B cell (primary cell): ENCODE data around the gene DCUN1D2. TPM values are rescaled to one million over a fixed set of nuclear protein-coding genes. Genes with fewer than 3 reads are reported as not detected.
A peak's percentile ranks its signal among the peaks of the same experiment; 100 is the strongest.

Experiments used
- ATAC-seq: fragments of 200-7000 bp; cut with Tn5 transposase; one replicate; pipeline ENCODE4 v1.10.0; 2021; ENCODE audit warnings: low read depth, mild to moderate bottlenecking, moderate number of reproducible peaks, moderate library complexity
- CTCF ChIA-PET: fragments of 350-600 bp; sonication (Branson Sonifier 250); formaldehyde crosslinking; loops from one replicate; lab custom pipeline; 2021; ENCODE audit warnings: antibody characterized with exemption, inconsistent platforms; lab: Charles Lee
- POLR2A ChIA-PET: fragments of 350-600 bp; sonication (Branson Sonifier 250); formaldehyde crosslinking; loops from one replicate; lab custom pipeline; 2021; ENCODE audit warnings: antibody characterized with exemption; lab: Charles Lee
- DNase-seq: peaks from one replicate; pipeline ENCODE4 v3.0.0; 2013
- H2AFZ ChIP-seq: 2 replicates; pipeline ENCODE4 v1.6.1; 2012; ENCODE audit warnings: mild to moderate bottlenecking, low read depth, low read length; ENCODE audit not compliant: insufficient read depth, poor library complexity, severe bottlenecking
- H3K27ac ChIP-seq, 2 donors: 1 replicate in 1 of 2; 2 replicates in 1 of 2; pipeline ENCODE4 v1.5.1; 2012 to 2013; ENCODE audit warnings: low read length in 2 of 2, mild to moderate bottlenecking in 2 of 2, moderate library complexity in 1 of 2
- H3K27me3 ChIP-seq, 4 experiments: fragments of 200-600 bp in 1 of 4; sonication (generic) in 1 of 4; replicated peaks in 1 of 4; 1 replicate in 2 of 4; 2 replicates in 2 of 4; pipeline versions ENCODE4 v1.6.1 to v1.7.0; 2013 to 2016; ENCODE audit warnings: low read length in 3 of 4, mild to moderate bottlenecking in 2 of 4, mixed read lengths in 1 of 4, moderate library complexity in 1 of 4; ENCODE audit not compliant: insufficient read depth in 4 of 4, control insufficient read depth in 3 of 4; ENCODE audit errors: control extremely low read depth in 1 of 4
- H3K36me3 ChIP-seq, 2 experiments: replicated peaks in 1 of 2; 1 replicate in 1 of 2; 2 replicates in 1 of 2; pipeline versions ENCODE4 v1.6.1 to v1.7.1; 2013; ENCODE audit warnings: low read length in 1 of 2; ENCODE audit not compliant: insufficient read depth in 2 of 2, control insufficient read depth in 1 of 2; ENCODE audit errors: control extremely low read depth in 1 of 2, extremely low read depth in 1 of 2
- H3K4me1 ChIP-seq, 2 donors: fragments of 200-600 bp in 1 of 2; sonication (generic) in 1 of 2; 1 replicate in 1 of 2; 2 replicates in 1 of 2; pipeline versions ENCODE4 v1.5.1 to v1.6.1; 2013 to 2017; ENCODE audit warnings: low read length in 2 of 2; ENCODE audit not compliant: control insufficient read depth in 2 of 2, insufficient read depth in 2 of 2
- H3K4me2 ChIP-seq: replicated peaks from 2 replicates; pipeline ENCODE3; 2012; ENCODE audit warnings: mild to moderate bottlenecking, low read depth, low read length; ENCODE audit not compliant: poor library complexity, severe bottlenecking
- H3K4me3 ChIP-seq, 5 experiments: fragments of 200-600 bp in 1 of 5; sonication (generic) in 1 of 5; 1 replicate in 3 of 5; 2 replicates in 2 of 5; pipeline versions ENCODE4 v1.5.1 to v1.7.0; 2011 to 2016; ENCODE audit warnings: low read length in 4 of 5, mild to moderate bottlenecking in 4 of 5, low read depth in 2 of 5, control low read depth in 1 of 5, moderate library complexity in 1 of 5; ENCODE audit not compliant: insufficient read depth in 1 of 5; ENCODE audit errors: control extremely low read depth in 1 of 5, extremely low read depth in 1 of 5
- H3K79me2 ChIP-seq: fragments of 200-600 bp; sonication (generic); one replicate; pipeline ENCODE4 v1.6.0; 2016; ENCODE audit warnings: low read length; ENCODE audit not compliant: control insufficient read depth, insufficient read depth
- H3K9ac ChIP-seq: fragments of 200-600 bp; sonication (generic); 2 replicates; pipeline ENCODE4 v1.6.1; 2017; ENCODE audit warnings: mild to moderate bottlenecking, low read length, moderate library complexity
- H3K9me3 ChIP-seq, 3 donors: one replicate each; pipeline versions ENCODE4 v1.6.1 to v1.7.1; 2013; ENCODE audit warnings: low read length in 2 of 3; ENCODE audit not compliant: control insufficient read depth in 2 of 3, insufficient read depth in 1 of 3; ENCODE audit errors: control extremely low read depth in 1 of 3
- H4K20me1 ChIP-seq: 2 replicates; pipeline ENCODE4 v1.6.0; 2012; ENCODE audit warnings: mild to moderate bottlenecking, low read length; ENCODE audit not compliant: insufficient read depth, control insufficient read depth, poor library complexity, severe bottlenecking
- H3K27ac Mint-ChIP-seq: one replicate; pipeline ENCODE4 v1.8.0; 2021; ENCODE audit warnings: mixed read lengths
- H3K27me3 Mint-ChIP-seq: one replicate; pipeline ENCODE4 v1.8.0; 2021; ENCODE audit warnings: mixed read lengths
- H3K4me1 Mint-ChIP-seq: one replicate; pipeline ENCODE4 v1.8.0; 2021; ENCODE audit warnings: mixed read lengths
- H3K4me3 Mint-ChIP-seq: one replicate; pipeline ENCODE4 v1.8.0; 2021; ENCODE audit warnings: mixed read lengths
- H3K9me3 Mint-ChIP-seq: one replicate; pipeline ENCODE4 v1.8.0; 2022; ENCODE audit warnings: mixed read lengths; ENCODE audit not compliant: insufficient read depth
- CTCF ChIP-seq: fragments of 200-600 bp; IDR thresholded peaks from one replicate; pipeline ENCODE4 v1.8.0; 2022; ENCODE audit warnings: antibody characterized with exemption, mild to moderate bottlenecking
- EZH2 ChIP-seq: IDR thresholded peaks from 2 replicates; pipeline ENCODE4 v1.6.1; 2012; ENCODE audit warnings: borderline replicate concordance, low read depth, mild to moderate bottlenecking, moderate library complexity, low read length; ENCODE audit not compliant: insufficient read depth, poor library complexity, severe bottlenecking
- WGBS: methylation state at CpG from one replicate; pipeline ENCODE4 v1.1.5; 2013; ENCODE audit warnings: missing lambda C conversion rate; ENCODE audit not compliant: insufficient coverage; 5-methylcytosine and 5-hydroxymethylcytosine counted together
- intact Hi-C: fragments of 100-400 bp; cut with micrococcal nuclease; formaldehyde crosslinking; loops from one replicate; pipeline ENCODE4 v1.10.0; 2022
- polyA plus RNA-seq: library from polyadenylated mRNA; depleted of rRNA; stranded (reverse); fragments of >200 nt; gene quantifications from 2 replicates; pipeline ENCODE4 v1.2.3, GENCODE V29; 2012
- total RNA-seq, 2 donors: library from RNA; stranded (reverse); fragments of 120-200 nt in 1 of 2; gene quantifications; 1 replicate in 1 of 2; 2 replicates in 1 of 2; pipeline versions ENCODE4 v1.2.3 to v1.2.4, GENCODE V29; 2013 to 2022

DCUN1D2 gene
- total and polyA plus RNA-seq, 2 donors (not counting 1 experiment from before 2014, with no cell fraction given), result 15.3 to 41.3 TPM

GRCh38 chr13:113489549-113490495, 689 bp downstream of the DCUN1D2 start:
- H3K4me3 ChIP-seq, result peak overlapping the region; percentile 53 to 82 (median 68)
- Mint-ChIP-seq H3K27ac (peak overlapping the region; percentile 88), H3K27me3 (no peaks in the 10 kb centered on the region), H3K9me3 (no peaks in the 10 kb centered on the region), H3K4me1 (peaks cover 53% of the 10 kb centered on the region), H3K4me3 (peak overlapping the region; percentile 94)
- 11% methylated on average over 54 of the region's 54 CpGs for WGBS
- peak overlapping the region in 1 of 2 donors; percentile 73 for H3K27ac ChIP-seq
- H3K27me3 ChIP-seq, result no peaks in the 10 kb centered on the region
- peaks cover 31% of the 10 kb centered on the region for H4K20me1 ChIP-seq
- H3K9me3 ChIP-seq, result no peaks in the 10 kb centered on the region
- DNase-seq, result no peak
- TF ChIP-seq CTCF (no peak), EZH2 (no peak)
- H3K79me2 ChIP-seq, result peaks cover 77% of the 10 kb centered on the region
- peak overlapping the region; percentile 87 for H2AFZ ChIP-seq
- ChIA-PET POLR2A (no interaction called here), CTCF (no interaction called here)
- H3K4me2 ChIP-seq, result peak overlapping the region; percentile 91
- intact Hi-C loops, result loop anchor here (2.0 kb wide), 2 partner anchors 281 to 337 kb away; partner anchors contain the start of genes CUL4A and PCID2
- peak overlapping the region; percentile 80 for H3K9ac ChIP-seq
- no peak for ATAC-seq
- peaks cover 24 to 27% of the 10 kb centered on the region in 2 donors for H3K4me1 ChIP-seq
- H3K36me3 ChIP-seq, result no peaks in the 10 kb centered on the region

GRCh38 chr13:113489171-113489548, 1.4 kb downstream of the DCUN1D2 start:
- Histone ChIP-seq H2AFZ (no peak overlapping the region), H4K20me1 (peaks cover 31% of the 10 kb centered on the region), H3K4me1 (peaks cover 24 to 27% of the 10 kb centered on the region in 2 donors), H3K79me2 (peaks cover 77% of the 10 kb centered on the region), H3K36me3 (no peaks in the 10 kb centered on the region), H3K9me3 (no peaks in the 10 kb centered on the region), H3K4me3 (no peak overlapping the region), H3K4me2 (peak overlapping the region; percentile 91), H3K27ac (no peak overlapping the region), H3K27me3 (no peaks in the 10 kb centered on the region), H3K9ac (peak overlapping the region; percentile 80)
- Mint-ChIP-seq H3K4me1 (peaks cover 51% of the 10 kb centered on the region), H3K27ac (peak overlapping the region; percentile 88), H3K4me3 (peak overlapping the region; percentile 94), H3K27me3 (no peaks in the 10 kb centered on the region), H3K9me3 (no peaks in the 10 kb centered on the region)
- WGBS, result 94% methylated on average over 6 of the region's 8 CpGs
- DNase-seq (peak; percentile 10), ATAC-seq (no peak)
- TF ChIP-seq EZH2 (no peak), CTCF (no peak)
- POLR2A ChIA-PET, result no interaction called here
- intact Hi-C loops, result no loop called here
- CTCF ChIA-PET, result no interaction called here
